SK-N-MC (cell line): Measurements from ENCODE around the gene DAB2IP.

ENCODE experiments used
- DNase-seq: peaks from one replicate; pipeline ENCODE4 v3.0.0-alpha.2; 2011; ENCODE audit warnings: low read depth, low spot score
- H3K27ac ChIP-seq: fragments of 200-600 bp; sonication (generic); 2 replicates; pipeline ENCODE4 v1.5.1; 2016; ENCODE audit warnings: mixed run types
- H3K36me3 ChIP-seq: fragments of 200-600 bp; sonication (generic); 2 replicates; pipeline ENCODE4 v1.6.1; 2017; ENCODE audit warnings: antibody characterized with exemption, low read length, mixed read lengths; ENCODE audit not compliant: insufficient read depth
- H3K4me3 ChIP-seq: fragments of 200-600 bp; sonication (generic); 2 replicates; pipeline ENCODE4 v1.5.1; 2016
- H3K9ac ChIP-seq: fragments of 200-600 bp; sonication (generic); 2 replicates; pipeline ENCODE4 v1.8.0; 2017; ENCODE audit warnings: mixed run types, mixed read lengths; ENCODE audit not compliant: insufficient read length
- H3K9me3 ChIP-seq: fragments of 200-600 bp; sonication (generic); 2 replicates; pipeline ENCODE4 v1.6.1; 2017; ENCODE audit warnings: low read depth, mild to moderate bottlenecking, antibody characterized with exemption, low read length, moderate library complexity, mixed read lengths
- EZH2 ChIP-seq: fragments of 200-600 bp; sonication (generic); IDR thresholded peaks from one replicate; pipeline ENCODE4 v1.6.1; 2017; ENCODE audit warnings: antibody characterized with exemption
- FOXP2 ChIP-seq: optimal IDR thresholded peaks from 2 replicates; pipeline ENCODE3; 2011; ENCODE audit warnings: mild to moderate bottlenecking, moderate library complexity; ENCODE audit not compliant: insufficient read depth; ENCODE audit errors: extremely low read length, control extremely low read depth
- POLR2AphosphoS5 ChIP-seq: IDR thresholded peaks from 2 replicates; pipeline ENCODE4 v1.6.1; 2012; ENCODE audit warnings: mild to moderate bottlenecking, low read depth, low read length, borderline replicate concordance

Gene DAB2IP

DNA sequence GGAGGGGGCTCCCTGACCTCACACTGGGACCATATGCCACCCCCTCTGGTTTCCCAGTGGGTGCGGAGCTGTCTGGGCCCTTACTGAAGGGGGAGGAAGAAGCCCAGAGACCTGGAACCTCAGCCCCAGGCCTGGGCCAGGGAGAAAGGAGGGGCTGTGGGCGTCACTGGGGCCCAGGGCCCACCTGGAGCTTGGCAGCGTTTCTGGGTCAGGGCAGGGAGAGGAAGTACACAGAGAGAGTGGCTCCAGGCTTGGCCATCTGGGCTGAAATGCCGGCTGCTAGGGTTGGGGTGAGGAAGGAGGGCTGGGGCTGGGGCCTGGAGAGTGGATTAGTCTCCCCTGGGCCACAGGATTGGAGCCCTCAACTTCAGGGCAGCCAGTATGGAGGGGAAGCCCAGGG is 6.4 kb upstream of the DAB2IP start:
- Histone ChIP-seq H3K27ac (no peak overlapping the region), H3K9ac (no peak overlapping the region), H3K9me3 (no peaks in the 10 kb centered on the region), H3K36me3 (no peaks in the 10 kb centered on the region), H3K4me3 (no peak overlapping the region)
- TF ChIP-seq EZH2 = no peak
- no peak for TF ChIP-seq POLR2AphosphoS5
- no peak for DNase-seq

DNA sequence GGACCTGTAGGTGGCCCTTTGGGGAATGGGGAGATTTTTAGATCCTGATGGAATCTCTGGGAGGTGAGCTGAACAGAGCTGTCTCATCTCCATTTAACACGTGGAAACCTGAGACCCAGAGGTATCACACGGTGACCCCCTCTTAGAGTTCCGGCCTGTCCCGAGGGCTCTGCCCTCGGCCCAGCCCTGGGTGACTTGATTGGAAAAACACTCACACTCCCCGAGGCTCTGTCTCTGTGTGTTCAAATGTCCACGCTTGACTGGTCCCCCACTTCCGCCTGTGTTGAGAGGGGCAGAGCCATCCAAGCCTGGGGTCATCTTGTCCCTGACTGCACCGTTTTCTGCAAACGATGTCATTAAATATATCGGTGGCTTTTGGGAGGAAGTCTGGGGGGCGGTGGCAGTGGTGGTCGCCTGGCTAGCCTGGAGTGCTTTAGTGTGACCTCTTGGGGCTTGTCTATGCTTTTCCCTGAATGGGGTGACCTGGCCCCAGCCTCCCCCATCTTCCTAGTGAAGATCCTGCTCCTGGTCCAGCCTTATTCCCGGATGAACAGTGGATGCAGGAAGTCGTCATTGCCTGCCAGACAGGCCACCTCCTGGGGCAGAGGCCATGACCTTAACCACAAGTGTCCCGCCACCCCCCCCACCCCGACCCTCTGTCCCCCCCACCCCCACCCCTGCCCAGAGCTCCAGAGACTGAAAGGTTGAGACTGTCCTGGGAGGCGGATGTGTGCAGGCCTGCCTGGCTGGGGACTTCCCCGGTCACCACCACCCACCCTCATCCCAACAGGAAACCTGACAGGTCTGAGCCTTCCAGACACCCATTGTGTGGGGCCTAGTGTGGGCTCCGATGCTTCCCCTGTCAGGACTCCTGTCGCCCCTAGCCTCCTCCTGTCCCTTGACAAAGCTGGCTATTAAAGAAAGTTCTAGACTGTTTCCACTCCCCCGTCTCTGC is 5.3 kb upstream of the DAB2IP start:
- H3K27ac ChIP-seq = no peak overlapping the region
- H3K9ac ChIP-seq = no peak overlapping the region
- no peaks in the 10 kb centered on the region for H3K9me3 ChIP-seq
- no peaks in the 10 kb centered on the region for H3K36me3 ChIP-seq
- H3K4me3 ChIP-seq = no peak overlapping the region
- DNase-seq = no peak
- TF ChIP-seq FOXP2 (no peak), EZH2 (no peak), POLR2AphosphoS5 (no peak)

DNA sequence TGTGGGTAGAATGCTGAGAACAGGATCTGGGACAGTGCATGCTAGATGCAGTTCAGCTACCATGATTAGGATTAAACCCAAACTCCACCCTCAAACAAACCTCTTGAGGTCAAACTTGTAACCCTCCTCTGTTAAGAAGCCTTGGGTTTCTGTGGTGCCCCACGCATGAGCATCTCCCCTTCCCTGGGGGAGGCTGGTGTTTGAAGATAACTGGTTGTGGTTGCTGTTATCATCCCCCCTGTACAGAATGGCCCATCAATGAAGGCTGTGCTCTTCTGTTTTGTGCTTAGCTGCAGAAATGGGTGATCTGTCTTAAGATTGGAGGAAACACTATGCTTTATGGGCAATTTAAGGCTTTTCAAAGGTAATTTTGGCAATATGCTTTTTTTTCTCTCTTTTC is 4.4 kb upstream of the DAB2IP start:
- Histone ChIP-seq H3K36me3 (no peaks in the 10 kb centered on the region), H3K27ac (no peak overlapping the region), H3K4me3 (no peak overlapping the region), H3K9ac (no peak overlapping the region), H3K9me3 (no peaks in the 10 kb centered on the region)
- no peak for TF ChIP-seq EZH2
- no peak for TF ChIP-seq FOXP2
- TF ChIP-seq POLR2AphosphoS5 = no peak
- DNase-seq = no peak

DNA sequence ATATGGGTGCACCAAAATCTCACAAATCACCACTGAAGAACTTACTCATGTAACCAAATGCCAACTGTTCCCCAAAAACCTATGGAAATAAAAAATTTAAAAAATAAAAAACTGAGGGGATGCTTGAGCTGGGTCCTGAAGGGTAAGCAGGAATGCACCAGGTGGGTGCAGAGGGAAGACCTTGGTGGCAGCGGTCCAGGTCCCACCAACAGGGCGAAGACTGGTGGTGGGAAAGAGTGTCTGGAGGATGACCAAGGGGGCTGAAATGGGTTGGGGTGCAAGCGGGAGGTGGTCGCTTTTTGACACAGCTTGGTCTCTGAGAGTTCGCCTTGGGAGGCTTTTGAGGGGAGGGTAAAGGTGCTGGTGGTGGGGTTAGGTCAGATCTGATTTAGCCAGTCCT is 3.3 kb upstream of the DAB2IP start:
- no peak for TF ChIP-seq EZH2
- no peak for TF ChIP-seq FOXP2
- TF ChIP-seq POLR2AphosphoS5 = no peak
- no peak for DNase-seq

DNA sequence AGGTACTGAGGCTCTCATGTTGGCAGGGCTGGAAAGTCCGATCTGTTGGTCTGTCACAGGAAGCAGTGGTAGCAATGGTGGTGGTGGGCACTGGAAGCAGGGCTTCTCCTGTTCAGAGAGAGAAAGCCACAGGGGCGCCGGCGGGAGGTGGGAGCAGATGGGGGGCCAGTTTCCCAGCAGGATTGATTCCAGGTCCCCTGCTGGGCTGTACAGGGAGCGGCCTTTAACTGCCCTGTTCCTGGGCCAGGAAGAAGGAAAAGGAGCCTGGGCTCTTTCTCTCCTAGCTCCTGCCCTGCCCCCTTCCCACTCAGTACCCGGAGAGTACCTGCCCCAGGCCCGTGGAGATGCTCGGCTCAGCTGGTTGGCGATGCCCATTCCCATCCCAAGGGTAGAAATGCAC is 2.6 kb upstream of the DAB2IP start:
- H3K9me3 ChIP-seq = no peaks in the 10 kb centered on the region
- no peak overlapping the region for H3K4me3 ChIP-seq
- H3K27ac ChIP-seq = no peak overlapping the region
- TF ChIP-seq EZH2 (no peak), FOXP2 (no peak), POLR2AphosphoS5 (no peak)
- H3K36me3 ChIP-seq = no peaks in the 10 kb centered on the region
- no peak for DNase-seq
- no peak overlapping the region for H3K9ac ChIP-seq

More for the DNA sequence above, 3.3 kb upstream of the DAB2IP start:
- no peaks in the 10 kb centered on the region for H3K9me3 ChIP-seq
- no peak overlapping the region for H3K4me3 ChIP-seq
- H3K9ac ChIP-seq = no peak overlapping the region
- no peak overlapping the region for H3K27ac ChIP-seq
- no peaks in the 10 kb centered on the region for H3K36me3 ChIP-seq

DNA sequence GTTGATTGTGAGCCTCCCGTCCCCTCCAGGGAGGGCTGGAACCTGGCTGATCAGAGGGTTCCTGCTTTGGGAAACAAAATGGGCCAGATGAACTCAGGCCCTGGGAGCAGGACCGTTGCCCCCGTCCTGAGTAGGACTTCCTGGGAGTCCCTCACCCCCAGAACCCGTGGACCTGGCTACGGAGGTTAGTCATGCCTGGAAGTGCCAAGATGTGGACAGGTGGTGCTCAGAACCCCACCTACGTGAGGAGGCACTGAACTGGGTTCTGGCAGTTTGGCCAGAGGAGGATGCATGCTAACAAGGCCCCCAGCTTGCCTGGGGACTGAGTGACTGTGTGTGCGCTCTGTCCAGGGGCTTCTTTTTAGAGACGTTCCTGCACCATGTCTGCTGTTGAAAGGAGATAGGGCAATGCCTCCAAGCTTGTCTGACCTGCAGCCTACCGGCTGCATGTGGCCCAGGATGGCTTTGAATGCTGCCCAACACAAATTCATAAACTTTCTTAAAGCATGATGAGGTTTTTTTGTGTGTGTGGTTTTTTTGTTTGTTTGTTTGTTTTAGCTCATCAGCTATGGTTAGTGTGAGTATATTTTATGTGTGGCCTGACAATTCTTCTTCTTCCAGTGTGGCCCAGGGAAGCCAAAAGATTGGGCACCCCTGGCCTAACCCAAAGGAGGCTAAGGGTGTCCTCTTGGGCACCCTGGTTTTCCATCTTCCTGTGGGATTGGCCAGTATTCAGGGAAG is 1.8 kb upstream of the DAB2IP start:
- no peak for DNase-seq
- TF ChIP-seq FOXP2 (no peak), EZH2 (no peak), POLR2AphosphoS5 (no peak)
- no peak overlapping the region for H3K9ac ChIP-seq
- peak overlapping the region; percentile 94 for H3K4me3 ChIP-seq
- 0 out of 2 replicates have a peak overlapping the region, but pooled peaks have one; percentile 58 for H3K27ac ChIP-seq
- H3K9me3 ChIP-seq = no peaks in the 10 kb centered on the region
- no peaks in the 10 kb centered on the region for H3K36me3 ChIP-seq

DNA sequence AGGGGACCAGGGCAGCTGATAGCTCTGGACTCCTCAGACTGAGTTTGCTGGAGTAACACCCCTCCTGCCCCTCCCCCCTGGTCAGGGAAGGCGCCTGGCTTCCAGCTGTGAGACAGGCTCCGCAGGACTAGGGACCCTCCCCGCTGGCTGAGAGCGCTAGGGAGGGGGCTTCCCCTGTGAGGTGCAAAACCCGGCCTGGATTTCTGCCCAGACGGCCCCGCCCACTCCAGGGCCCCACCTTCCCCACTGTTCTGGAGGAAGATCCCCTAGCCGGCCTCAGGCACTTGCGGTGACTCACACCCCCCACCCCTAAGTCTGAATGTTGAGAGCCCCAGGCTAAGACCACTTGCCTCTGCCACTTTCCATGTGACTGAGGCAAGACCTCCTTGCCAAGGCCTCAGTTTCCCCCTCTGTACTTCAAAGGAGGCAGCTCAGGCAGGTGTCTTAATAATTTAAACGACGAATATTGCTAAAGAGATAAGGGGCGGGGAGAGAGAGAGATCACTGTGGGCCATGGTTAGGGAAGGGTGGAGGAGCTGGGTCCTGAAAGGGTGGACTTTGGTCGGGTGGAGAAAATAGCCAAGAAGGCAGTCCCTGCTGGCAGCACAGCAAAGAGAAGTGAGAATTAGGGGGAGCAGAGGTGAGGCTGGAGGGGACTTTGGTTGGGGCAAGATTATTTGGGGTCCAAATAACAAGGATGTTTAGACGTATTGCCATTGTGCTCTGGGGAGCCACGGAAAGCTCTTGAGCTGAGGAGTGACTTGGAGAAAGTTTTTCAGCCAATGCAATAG is 1.0 kb upstream of the DAB2IP start:
- peak; percentile 37 for DNase-seq
- no peaks in the 10 kb centered on the region for H3K9me3 ChIP-seq
- peak overlapping the region; percentile 94 for H3K4me3 ChIP-seq
- TF ChIP-seq POLR2AphosphoS5 (peak; percentile 61; the same call in 1 of the 2 replicates), EZH2 (no peak), FOXP2 (peak; percentile 86)
- H3K27ac ChIP-seq = peak overlapping the region; percentile 67
- H3K9ac ChIP-seq = no peak overlapping the region
- no peaks in the 10 kb centered on the region for H3K36me3 ChIP-seq

DNA sequence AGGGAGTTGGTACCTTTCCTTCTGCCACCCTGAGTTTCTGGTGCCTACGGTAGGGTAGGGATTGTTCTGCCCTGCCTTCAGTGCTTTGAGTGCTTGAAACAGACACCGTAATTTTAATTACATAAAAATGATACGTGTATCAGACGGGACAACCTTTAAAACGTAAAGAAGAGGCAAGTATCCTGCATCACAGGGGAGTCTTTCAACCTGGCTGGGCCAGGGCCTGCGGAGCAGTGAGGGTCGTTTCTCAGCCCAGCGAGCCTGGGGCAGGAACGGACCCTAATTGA is 483 bp upstream of the DAB2IP start:
- H3K9ac ChIP-seq = no peak overlapping the region
- peak overlapping the region; percentile 94 for H3K4me3 ChIP-seq
- H3K27ac ChIP-seq = peak overlapping the region; percentile 67
- no peaks in the 10 kb centered on the region for H3K9me3 ChIP-seq
- TF ChIP-seq FOXP2 (no peak), EZH2 (no peak)
- DNase-seq = no peak
- no peaks in the 10 kb centered on the region for H3K36me3 ChIP-seq
